ENCODE measurements around the gene KCNA1.
A peak's percentile ranks its signal among the peaks of the same experiment; 100 is the strongest.

The KCNA1 gene

DNA sequence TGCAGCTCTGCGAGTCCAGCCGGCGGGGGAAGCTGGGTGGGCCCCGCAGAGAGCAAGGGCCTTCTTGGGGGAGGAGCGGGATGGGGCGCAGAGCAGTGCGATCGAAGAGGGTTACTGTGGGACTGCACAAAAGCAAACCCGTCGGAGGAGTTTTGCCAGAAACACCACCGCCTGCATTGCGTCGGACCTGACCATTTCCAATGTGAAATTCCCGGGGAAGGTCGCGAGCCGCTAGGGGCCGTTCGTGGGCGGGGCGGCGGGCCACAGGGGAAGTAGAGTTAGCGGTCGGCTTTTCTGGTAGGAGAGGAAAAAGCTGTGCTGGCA lies 333 bp upstream of the KCNA1 start:
- Histone ChIP-seq H3K4ac (ENCODE audit: low read length) (no peak overlapping the region), H4K91ac (ENCODE audit: low read depth, low read length, poor library complexity) (no peak overlapping the region), H2AFZ (ENCODE audit: low read length) (peak overlapping the region; percentile 84), H3K23ac (ENCODE audit: low read depth, low read length, poor library complexity) (peak overlapping the region; percentile 45), H2AK5ac (ENCODE audit: low read depth, low read length) (no peak overlapping the region), H3K27ac (replicated peaks; ENCODE audit: low read length) (no peak overlapping the region), H3K4me1 (ENCODE audit: control insufficient read depth in 2 of 2, insufficient read depth in 1 of 2, low read depth in 1 of 2, low read length in 2 of 2) (peaks cover 10 to 14% of the 10 kb centered on the region in 2 donors), H3K14ac (ENCODE audit: low read length) (peak overlapping the region; percentile 48), H2BK5ac (ENCODE audit: low read length) (no peak overlapping the region), H3K18ac (ENCODE audit: low read length) (peak overlapping the region; percentile 49), H3K36me3 (replicated peaks in 1 of 2; ENCODE audit: control insufficient read depth in 2 of 2, insufficient read depth in 2 of 2, low read length in 2 of 2) (no peaks in the 10 kb centered on the region), H3K9me3 (replicated peaks in 1 of 2; ENCODE audit: control insufficient read depth in 2 of 2, insufficient read depth in 1 of 2, low read depth in 1 of 2, low read length in 2 of 2) (peaks cover 0 to 11% of the 10 kb centered on the region in 2 donors), H3K4me3 (ENCODE audit: low read length in 2 of 2) (peak overlapping the region in 1 of 2 donors; percentile 81), H3K27me3 (ENCODE audit: control insufficient read depth in 3 of 3, insufficient read depth in 3 of 3, low read depth in 1 of 3, low read length in 3 of 3) (peaks cover 11 to 80% (median 38%) of the 10 kb centered on the region in 3 experiments), H3K79me1 (ENCODE audit: low read depth, low read length) (no peaks in the 10 kb centered on the region), H2BK12ac (ENCODE audit: low read length) (no peak overlapping the region), H3K4me2 (ENCODE audit: insufficient read depth, low read length, poor library complexity, severe bottlenecking) (peak overlapping the region; percentile 96), H3K9ac (ENCODE audit: low read depth, low read length, poor library complexity) (no peak overlapping the region), H4K8ac (ENCODE audit: low read depth, low read length) (no peak overlapping the region), H2BK120ac (ENCODE audit: low read depth, low read length) (no peak overlapping the region), H2BK15ac (ENCODE audit: low read length) (no peak overlapping the region)
- DNase-seq (ENCODE audit: low spot score), result no peak
- WGBS, 2 donors (ENCODE audit: extremely low coverage in 2 of 2, insufficient read length in 2 of 2, insufficient replicate concordance in 1 of 2), result no CpG with 5 or more reads among the region's 24 CpGs

DNA sequence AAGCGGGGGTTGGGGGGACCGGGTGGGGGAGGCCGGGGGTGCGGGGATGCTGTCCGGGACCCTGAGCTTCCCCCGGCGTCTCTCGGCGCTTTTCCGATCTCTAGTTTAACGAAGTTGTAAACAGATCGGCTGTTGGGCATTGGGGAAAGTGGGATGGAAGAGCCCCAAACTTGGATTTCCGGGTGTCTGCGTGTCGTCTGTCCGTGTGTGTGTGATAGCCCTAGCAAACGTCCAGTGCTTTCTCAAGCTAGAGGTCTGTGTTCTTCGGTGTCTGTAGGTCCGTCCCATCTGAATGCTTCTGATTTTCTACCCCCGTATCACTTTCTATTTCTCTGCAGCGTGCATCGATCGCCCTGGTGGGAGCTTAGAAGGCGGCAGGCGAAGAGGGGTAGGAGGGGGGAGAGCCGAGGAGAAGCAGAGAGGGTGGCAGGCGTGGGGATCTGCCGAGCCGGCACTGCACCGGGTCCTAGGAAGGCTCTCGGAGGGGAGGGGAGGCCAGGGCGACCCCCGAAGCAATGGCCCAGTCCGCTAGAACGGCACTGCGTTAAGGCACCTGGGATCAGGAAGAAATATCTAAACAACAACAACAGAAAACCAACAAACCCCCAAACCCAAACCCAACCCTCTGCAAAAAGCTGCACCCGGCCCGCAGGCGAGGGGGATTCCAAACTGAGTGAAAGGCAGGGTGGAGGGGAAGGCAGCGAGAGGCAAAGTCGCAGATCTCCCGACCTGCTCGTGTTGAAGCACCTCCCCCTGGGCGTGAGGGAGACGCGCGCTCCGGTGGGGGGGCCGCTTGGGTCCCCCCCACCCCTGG lies 1.0 kb downstream of the KCNA1 start:
- H4K91ac ChIP-seq (ENCODE audit: low read depth, low read length, poor library complexity), result no peak overlapping the region
- H2AFZ ChIP-seq (ENCODE audit: low read length), result peak overlapping the region; percentile 84
- no peaks in the 10 kb centered on the region for H3K36me3 ChIP-seq (replicated peaks in 1 of 2; ENCODE audit: control insufficient read depth in 2 of 2, insufficient read depth in 2 of 2, low read length in 2 of 2)
- H2BK12ac ChIP-seq (ENCODE audit: low read length), result no peak overlapping the region
- no peak overlapping the region for H3K4ac ChIP-seq (ENCODE audit: low read length)
- H3K9ac ChIP-seq (ENCODE audit: low read depth, low read length, poor library complexity), result no peak overlapping the region
- H3K23ac ChIP-seq (ENCODE audit: low read depth, low read length, poor library complexity), result no peak overlapping the region
- H3K4me2 ChIP-seq (ENCODE audit: insufficient read depth, low read length, poor library complexity, severe bottlenecking), result peak overlapping the region; percentile 96
- peaks cover 0 to 11% of the 10 kb centered on the region in 2 donors for H3K9me3 ChIP-seq (replicated peaks in 1 of 2; ENCODE audit: control insufficient read depth in 2 of 2, insufficient read depth in 1 of 2, low read depth in 1 of 2, low read length in 2 of 2)
- H3K27ac ChIP-seq (replicated peaks; ENCODE audit: low read length), result no peak overlapping the region
- no peak for DNase-seq (ENCODE audit: low spot score)
- H3K14ac ChIP-seq (ENCODE audit: low read length), result no peak overlapping the region
- no peak overlapping the region for H2BK15ac ChIP-seq (ENCODE audit: low read length)
- peaks cover 10 to 14% of the 10 kb centered on the region in 2 donors for H3K4me1 ChIP-seq (ENCODE audit: control insufficient read depth in 2 of 2, insufficient read depth in 1 of 2, low read depth in 1 of 2, low read length in 2 of 2)
- no peaks in the 10 kb centered on the region for H3K79me1 ChIP-seq (ENCODE audit: low read depth, low read length)
- no peak overlapping the region for H2BK5ac ChIP-seq (ENCODE audit: low read length)
- peak overlapping the region in 1 of 2 donors; percentile 81 for H3K4me3 ChIP-seq (ENCODE audit: low read length in 2 of 2)
- H4K8ac ChIP-seq (ENCODE audit: low read depth, low read length), result no peak overlapping the region
- no peak overlapping the region for H2BK120ac ChIP-seq (ENCODE audit: low read depth, low read length)
- H3K27me3 ChIP-seq (ENCODE audit: control insufficient read depth in 3 of 3, insufficient read depth in 3 of 3, low read depth in 1 of 3, low read length in 3 of 3), result peaks cover 11 to 89% (median 38%) of the 10 kb centered on the region in 3 experiments
- peak overlapping the region; percentile 15 for H2AK5ac ChIP-seq (ENCODE audit: low read depth, low read length)
- no CpG with 5 or more reads among the region's 49 CpGs for WGBS, 2 donors (ENCODE audit: extremely low coverage in 2 of 2, insufficient read length in 2 of 2, insufficient replicate concordance in 1 of 2)
- peak overlapping the region; percentile 30 for H3K18ac ChIP-seq (ENCODE audit: low read length)

DNA sequence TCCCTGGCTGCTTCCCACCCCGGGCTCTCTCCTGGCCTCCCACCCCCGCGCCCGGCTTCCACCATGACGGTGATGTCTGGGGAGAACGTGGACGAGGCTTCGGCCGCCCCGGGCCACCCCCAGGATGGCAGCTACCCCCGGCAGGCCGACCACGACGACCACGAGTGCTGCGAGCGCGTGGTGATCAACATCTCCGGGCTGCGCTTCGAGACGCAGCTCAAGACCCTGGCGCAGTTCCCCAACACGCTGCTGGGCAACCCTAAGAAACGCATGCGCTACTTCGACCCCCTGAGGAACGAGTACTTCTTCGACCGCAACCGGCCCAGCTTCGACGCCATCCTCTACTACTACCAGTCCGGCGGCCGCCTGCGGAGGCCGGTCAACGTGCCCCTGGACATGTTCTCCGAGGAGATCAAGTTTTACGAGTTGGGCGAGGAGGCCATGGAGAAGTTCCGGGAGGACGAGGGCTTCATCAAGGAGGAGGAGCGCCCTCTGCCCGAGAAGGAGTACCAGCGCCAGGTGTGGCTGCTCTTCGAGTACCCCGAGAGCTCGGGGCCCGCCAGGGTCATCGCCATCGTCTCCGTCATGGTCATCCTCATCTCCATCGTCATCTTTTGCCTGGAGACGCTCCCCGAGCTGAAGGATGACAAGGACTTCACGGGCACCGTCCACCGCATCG lies 1.8 kb downstream of the KCNA1 start:
- H3K14ac ChIP-seq (ENCODE audit: low read length), result no peak overlapping the region
- H2AFZ ChIP-seq (ENCODE audit: low read length), result no peak overlapping the region
- H2BK120ac ChIP-seq (ENCODE audit: low read depth, low read length), result no peak overlapping the region
- H3K4me3 ChIP-seq (ENCODE audit: low read length in 2 of 2), result no peak overlapping the region
- no peak overlapping the region for H3K27ac ChIP-seq (replicated peaks; ENCODE audit: low read length)
- H3K4me2 ChIP-seq (ENCODE audit: insufficient read depth, low read length, poor library complexity, severe bottlenecking), result peak overlapping the region; percentile 96
- H2BK12ac ChIP-seq (ENCODE audit: low read length), result no peak overlapping the region
- H3K9ac ChIP-seq (ENCODE audit: low read depth, low read length, poor library complexity), result no peak overlapping the region
- H3K4ac ChIP-seq (ENCODE audit: low read length), result no peak overlapping the region
- no peaks in the 10 kb centered on the region for H3K36me3 ChIP-seq (replicated peaks in 1 of 2; ENCODE audit: control insufficient read depth in 2 of 2, insufficient read depth in 2 of 2, low read length in 2 of 2)
- H3K9me3 ChIP-seq (replicated peaks in 1 of 2; ENCODE audit: control insufficient read depth in 2 of 2, insufficient read depth in 1 of 2, low read depth in 1 of 2, low read length in 2 of 2), result peaks cover 0 to 11% of the 10 kb centered on the region in 2 donors
- H2BK5ac ChIP-seq (ENCODE audit: low read length), result no peak overlapping the region
- H3K18ac ChIP-seq (ENCODE audit: low read length), result peak overlapping the region; percentile 54
- H2AK5ac ChIP-seq (ENCODE audit: low read depth, low read length), result peak overlapping the region; percentile 15
- H3K4me1 ChIP-seq (ENCODE audit: control insufficient read depth in 2 of 2, insufficient read depth in 1 of 2, low read depth in 1 of 2, low read length in 2 of 2), result peaks cover 10 to 14% of the 10 kb centered on the region in 2 donors
- DNase-seq (ENCODE audit: low spot score), result no peak
- H3K79me1 ChIP-seq (ENCODE audit: low read depth, low read length), result no peaks in the 10 kb centered on the region
- no peak overlapping the region for H3K23ac ChIP-seq (ENCODE audit: low read depth, low read length, poor library complexity)
- no peak overlapping the region for H4K8ac ChIP-seq (ENCODE audit: low read depth, low read length)
- H2BK15ac ChIP-seq (ENCODE audit: low read length), result no peak overlapping the region
- H4K91ac ChIP-seq (ENCODE audit: low read depth, low read length, poor library complexity), result no peak overlapping the region
- peaks cover 11 to 91% (median 38%) of the 10 kb centered on the region in 3 experiments for H3K27me3 ChIP-seq (ENCODE audit: control insufficient read depth in 3 of 3, insufficient read depth in 3 of 3, low read depth in 1 of 3, low read length in 3 of 3)
- no CpG with 5 or more reads among the region's 61 CpGs for WGBS, 2 donors (ENCODE audit: extremely low coverage in 2 of 2, insufficient read length in 2 of 2, insufficient replicate concordance in 1 of 2)

DNA sequence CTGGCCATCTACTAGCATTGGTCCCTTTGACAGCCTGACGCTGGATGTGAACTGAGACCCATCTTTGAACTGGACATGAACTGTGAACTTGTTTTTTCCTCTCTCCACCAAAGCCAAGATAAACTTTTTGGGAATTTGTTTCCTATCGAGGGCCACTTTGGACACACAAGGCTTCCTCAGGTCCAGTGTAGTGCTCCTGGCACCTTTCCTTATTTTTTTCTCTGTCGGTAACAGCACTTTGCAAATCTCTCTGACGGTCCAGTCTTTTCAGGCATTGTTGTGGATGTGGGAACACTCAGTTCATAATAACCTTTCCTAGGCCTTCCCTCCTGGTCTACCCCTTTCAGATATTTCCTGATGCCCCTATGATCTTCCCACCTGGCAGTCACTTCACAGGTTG lies 5.0 kb downstream of the KCNA1 start:
- Histone ChIP-seq H3K18ac (ENCODE audit: low read length) (no peak overlapping the region), H3K36me3 (replicated peaks in 1 of 2; ENCODE audit: control insufficient read depth in 2 of 2, insufficient read depth in 2 of 2, low read length in 2 of 2) (no peaks in the 10 kb centered on the region), H3K79me1 (ENCODE audit: low read depth, low read length) (no peaks in the 10 kb centered on the region), H3K27ac (replicated peaks; ENCODE audit: low read length) (no peak overlapping the region), H3K4me3 (ENCODE audit: low read length in 2 of 2) (no peak overlapping the region), H2BK15ac (ENCODE audit: low read length) (no peak overlapping the region), H3K9me3 (replicated peaks in 1 of 2; ENCODE audit: control insufficient read depth in 2 of 2, insufficient read depth in 1 of 2, low read depth in 1 of 2, low read length in 2 of 2) (peaks cover 0 to 11% of the 10 kb centered on the region in 2 donors), H2BK5ac (ENCODE audit: low read length) (no peak overlapping the region), H3K23ac (ENCODE audit: low read depth, low read length, poor library complexity) (no peak overlapping the region), H3K4ac (ENCODE audit: low read length) (no peak overlapping the region), H2BK12ac (ENCODE audit: low read length) (no peak overlapping the region), H3K4me2 (ENCODE audit: insufficient read depth, low read length, poor library complexity, severe bottlenecking) (no peak overlapping the region), H3K9ac (ENCODE audit: low read depth, low read length, poor library complexity) (no peak overlapping the region), H2AK5ac (ENCODE audit: low read depth, low read length) (no peak overlapping the region), H3K4me1 (ENCODE audit: control insufficient read depth in 2 of 2, insufficient read depth in 1 of 2, low read depth in 1 of 2, low read length in 2 of 2) (peaks cover 2 to 7% of the 10 kb centered on the region in 2 donors), H3K14ac (ENCODE audit: low read length) (no peak overlapping the region), H3K27me3 (ENCODE audit: control insufficient read depth in 3 of 3, insufficient read depth in 3 of 3, low read depth in 1 of 3, low read length in 3 of 3) (peaks cover 11 to 84% (median 29%) of the 10 kb centered on the region in 3 experiments), H2AFZ (ENCODE audit: low read length) (no peak overlapping the region), H4K91ac (ENCODE audit: low read depth, low read length, poor library complexity) (no peak overlapping the region), H2BK120ac (ENCODE audit: low read depth, low read length) (no peak overlapping the region), H4K8ac (ENCODE audit: low read depth, low read length) (no peak overlapping the region)
- no CpG with 5 or more reads among the region's 4 CpGs for WGBS, 2 donors (ENCODE audit: extremely low coverage in 2 of 2, insufficient read length in 2 of 2, insufficient replicate concordance in 1 of 2)
- DNase-seq (ENCODE audit: low spot score), result no peak
